ENCODE data around the gene C2orf15.
A peak's percentile ranks its signal among the peaks of the same experiment; 100 is the strongest.
"Not testable (repeated sequence)": the region's sequence is repeated elsewhere in the genome, so short reads cannot be mapped to it uniquely, and the experiment has no call there.

Gene C2orf15

DNA sequence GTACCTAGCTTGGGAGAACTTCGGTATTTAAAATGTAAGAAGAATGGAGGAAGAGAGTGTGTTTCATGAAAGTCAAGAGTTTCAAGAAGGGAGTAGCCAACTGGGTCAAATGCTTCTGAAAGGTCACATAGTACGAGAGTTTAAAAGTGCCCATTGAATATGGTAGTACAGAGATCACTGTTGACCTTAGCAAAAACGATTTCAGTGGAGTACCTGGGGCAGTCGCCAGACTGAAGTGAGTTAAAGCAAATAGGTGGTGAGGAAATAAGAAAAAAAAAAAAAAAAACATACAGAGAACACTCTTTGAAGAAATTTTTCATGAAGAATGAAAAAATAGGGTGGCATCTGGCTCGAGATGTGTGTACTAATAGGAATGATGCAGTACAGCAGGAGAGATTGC lies 24.7 kb downstream of the C2orf15 start:
- no peak for DNase-seq (ENCODE audit: low read depth in 2 of 2)

DNA sequence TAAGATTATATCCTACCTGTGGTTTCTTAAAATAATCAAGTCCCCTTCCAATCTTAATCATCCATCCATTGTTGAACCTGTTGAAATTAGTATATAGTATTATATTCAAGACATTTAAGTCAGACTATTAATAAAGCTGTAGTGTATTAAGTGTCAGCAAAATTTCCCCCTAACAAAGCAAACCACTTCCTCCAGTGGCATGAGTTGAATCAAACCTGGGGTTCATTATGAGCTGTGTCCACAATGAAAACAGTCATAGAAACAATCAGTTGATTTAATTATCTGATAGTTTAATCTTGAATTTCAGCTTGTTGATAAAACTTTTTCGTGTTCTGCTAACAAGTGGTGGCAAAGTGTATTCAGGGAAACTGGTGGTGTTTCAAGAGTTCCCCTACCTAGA lies 28.0 kb downstream of the C2orf15 start:
- no peak for DNase-seq (ENCODE audit: low read depth in 2 of 2)

DNA sequence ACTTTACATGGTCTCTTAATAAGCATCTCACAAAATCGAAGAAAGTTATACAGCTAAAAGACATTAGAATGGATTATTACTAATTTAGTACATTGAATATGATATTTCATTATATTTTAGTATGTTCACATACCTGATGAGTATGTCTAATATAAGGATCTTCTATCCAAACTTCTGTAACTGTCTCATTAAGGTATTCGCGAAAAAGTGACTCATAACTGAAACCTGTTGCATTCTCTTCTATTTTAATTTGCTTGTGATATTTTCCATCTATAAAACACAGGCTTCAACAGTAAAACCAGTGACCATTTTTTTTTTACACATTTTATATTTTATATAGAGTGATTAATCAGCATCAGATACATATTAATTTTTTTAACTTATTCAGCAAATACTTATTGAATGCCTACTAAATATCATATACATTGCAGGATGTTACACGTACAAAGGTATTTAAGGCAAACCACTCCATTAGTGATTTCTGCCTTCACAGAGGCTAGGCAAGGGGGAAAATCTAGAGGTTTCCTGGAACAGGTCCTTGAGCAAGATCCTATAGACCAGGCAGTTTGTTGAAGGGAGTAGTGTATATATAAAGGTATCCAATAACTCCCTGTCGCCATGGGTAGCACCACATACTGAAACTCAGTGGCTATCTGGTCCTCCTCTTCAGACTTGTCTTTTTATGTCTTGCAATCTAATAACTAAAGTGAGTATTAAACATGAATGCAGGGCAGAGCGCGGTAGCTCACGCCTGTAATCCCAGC lies 30.1 kb downstream of the C2orf15 start:
- DNase-seq (ENCODE audit: low read depth in 2 of 2): no peak

DNA sequence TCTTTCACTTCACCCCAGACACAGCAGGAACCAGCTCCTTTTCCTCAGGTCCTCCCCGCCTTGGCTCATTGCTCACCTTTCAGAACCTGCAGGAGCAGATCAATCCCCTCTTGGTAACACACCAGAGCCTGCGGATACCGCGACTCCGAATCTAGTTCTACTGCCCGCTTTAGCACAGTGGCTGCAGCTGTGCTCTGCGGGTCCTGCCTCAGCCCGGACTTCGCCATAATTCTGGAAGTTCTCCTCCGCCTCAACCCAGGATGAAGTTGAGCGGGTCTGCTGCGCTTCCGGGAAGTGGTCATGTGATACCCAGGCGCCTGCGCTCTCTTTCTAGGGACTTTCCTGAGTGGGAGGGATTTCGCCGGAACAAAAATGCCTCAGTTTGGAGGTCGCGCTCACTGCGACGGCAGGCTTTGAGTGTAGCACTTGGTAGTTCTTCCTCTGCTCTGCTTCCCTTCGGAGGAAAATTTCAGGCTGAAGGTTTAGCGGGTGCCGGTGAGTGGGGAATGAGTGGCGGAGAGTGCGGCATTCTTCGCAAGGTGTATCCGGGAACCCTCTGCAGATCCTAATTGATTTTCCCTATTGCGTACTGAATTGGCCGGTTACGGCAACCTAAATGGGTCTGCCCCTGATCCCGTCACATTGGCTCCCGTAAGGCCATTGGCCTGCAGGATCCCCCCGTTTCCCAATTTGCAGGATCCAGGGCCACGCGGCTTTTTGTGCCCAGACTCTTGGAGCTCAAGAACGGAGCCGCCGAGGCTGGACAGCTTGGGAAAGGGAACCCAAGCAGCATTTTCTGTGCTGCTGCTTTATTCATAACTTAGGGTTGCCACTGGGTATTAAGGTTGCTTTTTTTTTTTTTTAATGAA lies 39.5 kb downstream of the C2orf15 start, which contains the start of the genes MITD1 and MRPL30:
Gene MITD1 (minus strand): TSS at position 304 of the 869 bp plus-strand sequence. CDS start 77 bp downstream, at position 227.
Gene MRPL30 (plus strand): TSS at position 430 of the 869 bp plus-strand sequence. CDS start 5,020 bp downstream, outside the sequence.
- DNase-seq (ENCODE audit: low read depth in 2 of 2): peak; percentile 78

DNA sequence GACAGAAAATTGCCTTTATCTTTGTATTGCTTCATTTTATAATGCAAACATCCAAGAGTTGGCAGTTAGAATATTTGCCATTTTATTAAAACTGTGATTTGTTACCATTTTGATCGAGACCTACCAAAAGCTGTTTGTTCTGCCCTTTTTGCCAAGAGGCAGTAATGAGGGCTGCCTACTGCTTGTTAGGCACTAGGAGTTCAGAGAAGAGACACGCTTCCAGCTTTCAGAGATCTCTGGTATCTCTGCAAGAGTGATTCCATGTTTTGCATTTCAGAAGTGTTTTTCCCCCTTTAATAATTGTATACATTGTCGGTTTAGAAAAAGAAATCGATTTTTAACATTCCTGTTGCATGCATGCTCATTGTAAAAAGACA lies 40.1 kb downstream of the C2orf15 start:
- no peak for DNase-seq (ENCODE audit: low read depth in 2 of 2)

DNA sequence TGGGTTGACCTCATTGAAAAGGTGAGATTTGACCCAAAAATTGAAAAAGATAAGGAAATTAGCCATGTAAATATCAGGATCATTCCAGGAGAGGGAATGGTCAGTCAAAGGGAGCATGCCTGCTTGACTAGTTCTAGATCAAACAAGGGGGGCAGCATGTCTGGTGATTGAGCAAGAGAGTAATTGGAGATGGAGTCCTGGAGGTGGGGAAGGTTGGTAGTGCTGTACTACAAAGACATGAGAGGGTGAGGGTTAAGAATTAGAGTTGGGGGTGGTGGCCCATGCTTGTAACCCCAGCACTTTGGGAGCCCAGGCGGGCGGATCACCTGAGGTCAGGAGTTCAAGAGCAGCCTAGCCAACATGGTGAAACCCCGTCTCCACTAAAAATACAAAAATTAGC lies 41.5 kb downstream of the C2orf15 start:
- no peak for DNase-seq (ENCODE audit: low read depth in 2 of 2)

DNA sequence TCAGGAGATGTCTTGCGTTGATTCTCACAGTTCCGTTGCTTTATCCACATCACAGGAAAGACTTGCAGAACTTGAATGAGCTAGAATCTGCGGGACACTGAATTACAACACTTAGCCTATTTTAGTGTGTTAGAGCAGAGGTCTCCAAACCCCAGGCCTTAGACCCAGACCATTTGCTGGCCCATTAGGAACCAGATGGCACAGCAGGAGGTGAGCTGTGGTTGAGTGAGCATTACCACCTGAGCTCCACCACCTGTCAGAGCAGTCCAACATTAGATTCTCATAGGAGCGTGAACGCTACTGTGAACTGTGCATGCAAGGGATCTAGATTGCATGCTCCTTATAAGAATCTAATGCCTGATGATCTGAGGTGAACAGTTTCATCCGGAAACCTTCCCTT lies 43.3 kb downstream of the C2orf15 start:
- no peak for DNase-seq (ENCODE audit: low read depth in 2 of 2)

DNA sequence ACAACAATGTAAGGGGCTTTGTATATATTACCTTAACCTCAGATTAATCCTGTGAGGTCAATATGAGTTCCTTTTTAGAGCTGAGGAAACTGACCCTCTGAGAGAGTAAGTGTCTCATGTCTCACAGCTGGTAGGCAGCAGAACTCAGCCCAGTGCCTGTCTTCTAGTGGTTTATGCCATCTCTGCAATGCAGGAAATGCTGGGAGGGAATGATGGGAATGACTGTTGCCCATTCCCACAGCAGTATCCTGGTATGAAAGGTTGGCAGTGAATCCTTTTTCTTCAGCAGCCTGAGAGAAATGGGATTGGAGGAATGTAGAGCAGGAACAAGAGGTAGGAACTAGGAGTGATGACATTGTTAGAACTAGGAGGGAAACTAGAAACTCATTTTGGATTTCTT lies 45.5 kb downstream of the C2orf15 start:
- DNase-seq (ENCODE audit: low read depth in 2 of 2): no peak

DNA sequence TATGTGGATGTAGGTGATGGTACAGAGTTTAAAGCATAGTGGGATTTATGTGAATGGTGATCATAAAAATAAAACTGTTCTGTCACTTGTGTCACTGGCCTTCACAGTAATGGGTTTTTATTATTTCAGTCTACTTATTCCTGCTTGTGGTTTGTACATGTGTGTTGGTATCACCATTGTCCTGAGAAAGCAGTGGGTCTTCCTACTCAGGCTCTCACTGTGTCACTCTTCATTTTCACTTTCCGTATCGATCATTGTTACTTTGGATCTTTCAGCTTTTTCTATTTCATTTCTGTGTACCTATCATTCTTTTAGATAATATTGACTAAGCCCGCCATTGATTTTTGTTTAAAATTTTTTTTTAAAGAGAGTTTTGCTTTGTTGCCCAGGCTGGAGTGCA lies 46.9 kb downstream of the C2orf15 start:
- no peak for DNase-seq (ENCODE audit: low read depth in 2 of 2)

DNA sequence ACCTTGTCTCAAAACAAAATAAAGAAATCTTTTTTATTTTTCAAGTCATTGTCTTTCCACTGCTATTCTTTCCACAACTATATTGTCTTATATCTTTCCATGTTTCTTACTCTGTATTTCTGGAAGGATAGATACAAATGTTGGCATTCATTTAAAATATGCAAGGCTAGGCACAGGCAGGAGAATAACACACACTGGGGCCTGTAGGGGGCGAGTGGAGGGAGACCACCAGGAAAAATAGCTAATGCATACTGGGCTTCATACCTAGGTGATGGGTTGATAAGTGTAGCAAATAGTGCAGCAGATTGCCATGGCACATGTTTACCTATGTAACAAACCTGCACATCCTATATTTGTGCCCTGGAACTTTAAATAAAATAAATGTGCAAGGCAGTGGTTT lies 49.0 kb downstream of the C2orf15 start:
- DNase-seq (ENCODE audit: low read depth in 2 of 2): no peak

DNA sequence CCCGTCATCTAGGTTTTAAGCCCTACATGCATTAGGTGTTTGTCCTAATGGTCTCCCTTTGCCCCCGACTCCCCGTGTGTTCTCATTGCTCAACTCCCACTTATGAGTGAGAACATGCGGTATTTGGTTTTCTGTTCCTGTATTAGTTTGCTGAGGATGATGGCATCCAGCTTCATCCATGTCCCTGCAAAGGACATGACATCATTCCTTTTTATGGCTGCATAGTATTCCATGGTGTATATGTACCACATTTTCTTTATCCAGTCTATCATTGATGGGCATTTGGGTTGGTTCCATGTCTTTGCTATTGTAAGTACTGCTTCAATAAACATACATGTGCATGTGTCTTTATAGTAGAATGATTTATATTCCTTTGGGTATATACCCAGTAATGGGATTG lies 50.9 kb downstream of the C2orf15 start:
- DNase-seq (ENCODE audit: low read depth in 2 of 2): not testable (repeated sequence)

DNA sequence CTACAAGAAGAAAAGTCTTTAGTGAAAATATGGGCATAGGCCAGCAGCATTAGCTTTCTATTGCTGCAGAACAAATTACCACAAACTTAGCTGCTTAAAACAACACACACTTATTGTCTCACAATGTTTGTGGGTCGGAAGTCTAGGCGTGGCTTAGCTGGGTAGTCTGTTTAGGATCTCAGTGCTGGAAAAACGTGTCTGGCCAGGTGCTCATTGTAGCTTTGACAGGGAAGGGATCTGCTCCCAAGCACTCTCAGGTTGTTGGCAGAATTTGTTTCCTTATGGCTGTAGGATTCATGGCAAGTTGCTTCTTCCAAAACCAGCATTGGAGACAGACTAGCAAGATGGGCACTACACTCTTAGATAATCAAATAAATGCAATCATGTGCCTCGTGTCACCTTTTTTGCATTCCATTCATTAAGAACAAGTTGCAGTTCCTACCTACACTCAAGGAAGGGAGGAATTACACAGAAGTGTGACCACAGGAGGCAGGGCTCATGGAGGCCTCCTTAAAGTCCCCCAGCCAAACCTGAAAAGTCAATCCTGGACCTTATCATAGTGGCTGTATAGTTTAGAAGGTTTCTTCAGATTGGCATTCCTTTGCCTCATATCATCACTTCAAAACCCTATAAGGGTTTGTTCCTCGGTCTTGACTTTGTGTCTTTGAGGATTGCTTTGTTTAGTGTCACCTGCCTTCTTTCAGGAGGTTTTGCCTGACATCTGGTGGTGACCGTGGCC lies 56.8 kb downstream of the C2orf15 start:
- no peak for DNase-seq (ENCODE audit: low read depth in 2 of 2)

DNA sequence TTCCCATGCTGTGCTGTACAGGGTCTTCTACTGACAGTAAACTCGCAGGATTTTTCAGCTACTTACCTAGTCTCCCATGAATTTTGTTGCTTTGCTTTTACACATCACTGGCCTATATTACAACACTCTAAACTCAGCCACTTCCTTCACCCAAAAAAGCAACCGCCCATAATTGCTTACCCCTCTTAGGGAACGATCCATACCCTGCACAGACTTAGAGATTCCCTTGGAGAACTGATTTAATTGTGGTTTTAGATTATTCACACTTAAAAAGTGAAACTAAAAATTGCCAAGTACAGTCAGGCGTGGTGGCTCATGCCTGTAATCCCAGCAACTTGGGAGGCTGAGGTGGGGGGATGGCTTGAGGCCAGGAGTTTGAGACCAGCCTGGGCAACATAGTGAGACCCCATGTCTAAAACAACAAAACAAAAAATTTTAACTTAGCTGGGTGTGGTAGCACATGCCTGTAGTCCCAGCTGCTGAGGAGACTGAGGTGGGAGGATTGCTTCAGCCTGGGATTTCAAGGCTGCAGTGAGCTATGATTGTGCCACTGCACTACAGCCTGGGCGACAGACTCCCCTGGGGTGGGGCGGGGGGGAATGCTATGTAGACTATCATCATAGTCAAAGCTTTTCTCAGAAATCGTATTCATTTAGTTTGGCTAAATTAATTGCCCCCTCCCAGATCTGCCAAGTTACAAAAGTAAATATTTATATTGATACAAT lies 58.7 kb downstream of the C2orf15 start:
- DNase-seq (ENCODE audit: low read depth in 2 of 2): no peak

All from activated CD4-positive, alpha-beta T cell treated with anti-CD3 and anti-CD28 coated beads for 24 hours (primary cell).